HL-60 (cell line): ENCODE data around the gene TMEM40.

ENCODE experiments used
- GABPA ChIP-seq: IDR thresholded peaks from 2 replicates; pipeline ENCODE4 v1.6.1; 2012; ENCODE audit warnings: low read depth
- POLR2AphosphoS5 ChIP-seq: IDR thresholded peaks from 2 replicates; pipeline ENCODE4 v1.6.1; 2012; ENCODE audit warnings: low read depth
- REST ChIP-seq: IDR thresholded peaks from 2 replicates; pipeline ENCODE4 v1.6.1; 2012; ENCODE audit warnings: low read depth; ENCODE audit not compliant: insufficient replicate concordance
- SPI1 ChIP-seq: IDR thresholded peaks from 2 replicates; pipeline ENCODE4 v1.6.1; 2012; ENCODE audit warnings: low read depth, mild to moderate bottlenecking, borderline replicate concordance
- TF ChIP-seq, protein P1 (sequence below): IDR thresholded peaks from one replicate; pipeline ENCODE4 v1.5.1; 2011; ENCODE audit warnings: low read length, control low read depth, inconsistent platforms; ENCODE audit not compliant: insufficient read depth

GRCh38 chr3:12771236-12771635 is 12.2 kb upstream of the TMEM40 start:
- TF ChIP-seq, protein P1, sequence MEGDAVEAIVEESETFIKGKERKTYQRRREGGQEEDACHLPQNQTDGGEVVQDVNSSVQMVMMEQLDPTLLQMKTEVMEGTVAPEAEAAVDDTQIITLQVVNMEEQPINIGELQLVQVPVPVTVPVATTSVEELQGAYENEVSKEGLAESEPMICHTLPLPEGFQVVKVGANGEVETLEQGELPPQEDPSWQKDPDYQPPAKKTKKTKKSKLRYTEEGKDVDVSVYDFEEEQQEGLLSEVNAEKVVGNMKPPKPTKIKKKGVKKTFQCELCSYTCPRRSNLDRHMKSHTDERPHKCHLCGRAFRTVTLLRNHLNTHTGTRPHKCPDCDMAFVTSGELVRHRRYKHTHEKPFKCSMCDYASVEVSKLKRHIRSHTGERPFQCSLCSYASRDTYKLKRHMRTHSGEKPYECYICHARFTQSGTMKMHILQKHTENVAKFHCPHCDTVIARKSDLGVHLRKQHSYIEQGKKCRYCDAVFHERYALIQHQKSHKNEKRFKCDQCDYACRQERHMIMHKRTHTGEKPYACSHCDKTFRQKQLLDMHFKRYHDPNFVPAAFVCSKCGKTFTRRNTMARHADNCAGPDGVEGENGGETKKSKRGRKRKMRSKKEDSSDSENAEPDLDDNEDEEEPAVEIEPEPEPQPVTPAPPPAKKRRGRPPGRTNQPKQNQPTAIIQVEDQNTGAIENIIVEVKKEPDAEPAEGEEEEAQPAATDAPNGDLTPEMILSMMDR, result no peak
- TF ChIP-seq POLR2AphosphoS5 (no peak), REST (no peak), GABPA (no peak), SPI1 (no peak)
